ENCODE data around the gene RIPK1.
A peak's percentile ranks its signal among the peaks of the same experiment; 100 is the strongest.

Gene RIPK1

DNA sequence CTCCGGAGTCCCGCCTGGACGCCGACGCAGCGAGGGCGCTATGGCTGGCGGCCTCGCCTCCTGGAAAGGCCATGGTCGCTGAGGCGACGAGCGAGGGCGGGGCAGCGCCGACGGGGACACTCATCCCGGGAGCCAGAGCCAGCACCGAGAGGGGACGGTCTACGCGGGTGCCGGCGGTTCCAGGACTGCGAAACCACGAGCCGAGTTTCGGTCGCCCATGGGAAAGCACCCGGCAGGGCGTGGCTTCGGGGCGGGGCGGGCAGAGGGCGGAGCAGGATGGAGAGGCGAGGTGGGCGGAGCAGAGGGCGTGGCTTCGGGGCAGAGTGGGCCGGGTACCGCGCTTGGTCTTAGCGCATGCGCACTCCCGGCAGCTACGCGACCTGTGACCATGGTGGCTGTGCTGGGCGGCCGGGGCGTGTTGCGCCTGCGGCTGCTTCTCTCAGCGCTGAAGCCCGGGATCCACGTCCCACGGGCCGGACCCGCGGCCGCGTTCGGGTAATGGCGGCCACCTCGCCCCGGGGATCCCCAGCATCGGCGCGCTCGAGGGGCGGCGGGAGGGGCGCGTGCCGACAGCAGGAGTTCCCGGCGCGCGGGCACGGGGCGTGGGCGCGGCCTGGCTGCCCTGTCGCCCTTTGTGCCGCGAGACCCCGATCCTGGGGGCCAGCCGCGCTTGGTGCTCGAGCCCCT is 50.2 kb downstream of the RIPK1 start, which contains the start of gene BPHL:
BPHL (plus strand) TSS at position 359 of the 687 bp plus-strand sequence; CDS start at position 389, 30 bp downstream.
- TF ChIP-seq, protein P1, sequence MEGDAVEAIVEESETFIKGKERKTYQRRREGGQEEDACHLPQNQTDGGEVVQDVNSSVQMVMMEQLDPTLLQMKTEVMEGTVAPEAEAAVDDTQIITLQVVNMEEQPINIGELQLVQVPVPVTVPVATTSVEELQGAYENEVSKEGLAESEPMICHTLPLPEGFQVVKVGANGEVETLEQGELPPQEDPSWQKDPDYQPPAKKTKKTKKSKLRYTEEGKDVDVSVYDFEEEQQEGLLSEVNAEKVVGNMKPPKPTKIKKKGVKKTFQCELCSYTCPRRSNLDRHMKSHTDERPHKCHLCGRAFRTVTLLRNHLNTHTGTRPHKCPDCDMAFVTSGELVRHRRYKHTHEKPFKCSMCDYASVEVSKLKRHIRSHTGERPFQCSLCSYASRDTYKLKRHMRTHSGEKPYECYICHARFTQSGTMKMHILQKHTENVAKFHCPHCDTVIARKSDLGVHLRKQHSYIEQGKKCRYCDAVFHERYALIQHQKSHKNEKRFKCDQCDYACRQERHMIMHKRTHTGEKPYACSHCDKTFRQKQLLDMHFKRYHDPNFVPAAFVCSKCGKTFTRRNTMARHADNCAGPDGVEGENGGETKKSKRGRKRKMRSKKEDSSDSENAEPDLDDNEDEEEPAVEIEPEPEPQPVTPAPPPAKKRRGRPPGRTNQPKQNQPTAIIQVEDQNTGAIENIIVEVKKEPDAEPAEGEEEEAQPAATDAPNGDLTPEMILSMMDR (IDR thresholded peaks at IDR 0.05; ENCODE audit: borderline replicate concordance, control extremely low read depth, extremely low read depth, insufficient read depth, missing control alignments) = no peak
- peak; percentile 100 for DNase-seq (ENCODE audit: low spot score)
- in situ Hi-C loops (cut with MboI; ENCODE audit: low sequenced_read_pairs, unreplicated experiment) = no loop called here

DNA sequence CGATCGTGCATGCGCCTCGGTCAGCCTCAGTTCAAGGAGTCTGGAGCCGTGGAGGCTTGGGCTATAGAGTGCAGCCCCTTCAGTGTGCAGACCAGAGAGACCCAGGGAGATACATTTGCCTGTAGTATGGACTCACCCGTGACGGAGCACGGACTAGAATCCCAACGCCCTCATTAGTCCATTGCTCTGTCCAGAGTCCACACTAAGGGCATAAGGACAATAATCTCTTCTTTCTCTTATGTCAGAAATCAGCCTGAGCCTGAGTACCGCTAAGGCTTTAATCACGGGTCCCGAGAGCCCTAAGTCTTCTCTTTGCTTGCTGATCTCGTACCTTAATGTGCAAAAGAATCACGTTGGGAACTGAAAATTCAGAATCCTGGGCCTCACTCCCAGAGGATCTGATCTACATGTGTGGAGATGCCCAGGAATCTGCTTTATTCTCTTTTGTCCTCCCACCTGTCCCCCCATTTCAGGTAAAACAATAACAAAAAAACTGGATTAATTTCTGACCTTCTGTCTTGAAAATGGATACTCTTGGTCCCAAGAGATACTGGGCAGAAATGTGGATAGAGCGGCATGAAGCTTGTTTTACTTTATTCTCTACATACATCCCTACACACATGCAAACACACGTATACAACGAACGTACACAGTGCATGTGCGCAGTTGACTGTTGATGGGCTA is 50.9 kb downstream of the RIPK1 start:
- in situ Hi-C loops (cut with MboI; ENCODE audit: low sequenced_read_pairs, unreplicated experiment) = no loop called here
- no peak for DNase-seq (ENCODE audit: low spot score)
- TF ChIP-seq, protein P1 (IDR thresholded peaks at IDR 0.05; ENCODE audit: borderline replicate concordance, control extremely low read depth, extremely low read depth, insufficient read depth, missing control alignments) = no peak

DNA sequence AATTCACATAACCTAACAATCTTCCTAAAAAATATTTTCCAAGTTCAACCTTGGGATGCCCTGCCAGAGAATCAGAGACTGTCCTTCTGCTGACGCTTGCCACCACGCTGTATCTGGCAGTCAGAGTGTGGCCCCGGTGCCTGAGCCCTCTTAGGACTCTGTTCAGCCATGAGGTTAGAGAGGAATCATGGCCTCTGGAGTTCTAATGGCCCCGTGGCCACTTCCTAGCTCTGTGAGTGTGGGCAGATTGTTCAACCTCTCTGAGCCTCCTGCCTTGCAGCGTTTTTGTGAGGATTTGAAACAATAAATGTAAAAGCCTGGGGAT is 52.4 kb downstream of the RIPK1 start:
- TF ChIP-seq, protein P1 (IDR thresholded peaks at IDR 0.05; ENCODE audit: borderline replicate concordance, control extremely low read depth, extremely low read depth, insufficient read depth, missing control alignments) = no peak
- no peak for DNase-seq (ENCODE audit: low spot score)
- in situ Hi-C loops (cut with MboI; ENCODE audit: low sequenced_read_pairs, unreplicated experiment) = no loop called here

DNA sequence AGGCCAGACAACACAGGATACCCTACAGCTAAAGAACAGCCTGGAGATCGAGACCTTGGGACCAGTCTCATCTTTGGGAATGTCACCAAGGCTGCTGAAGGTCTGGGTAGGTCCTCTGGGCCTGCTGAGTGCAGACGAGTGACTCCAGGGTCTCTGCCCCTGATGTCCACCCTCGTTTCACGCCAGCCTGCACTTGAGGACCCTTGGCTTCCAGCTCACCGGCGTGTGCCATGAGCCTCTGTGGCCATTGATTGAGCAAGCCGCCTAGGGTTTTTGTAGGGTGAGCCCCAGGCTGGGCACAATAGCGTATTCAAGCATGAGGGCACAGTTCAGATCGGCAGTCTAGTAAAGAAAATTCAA is 54.5 kb downstream of the RIPK1 start:
- DNase-seq (ENCODE audit: low spot score) = no peak
- TF ChIP-seq, protein P1 (IDR thresholded peaks at IDR 0.05; ENCODE audit: borderline replicate concordance, control extremely low read depth, extremely low read depth, insufficient read depth, missing control alignments) = no peak
- in situ Hi-C loops (cut with MboI; ENCODE audit: low sequenced_read_pairs, unreplicated experiment) = no loop called here

DNA sequence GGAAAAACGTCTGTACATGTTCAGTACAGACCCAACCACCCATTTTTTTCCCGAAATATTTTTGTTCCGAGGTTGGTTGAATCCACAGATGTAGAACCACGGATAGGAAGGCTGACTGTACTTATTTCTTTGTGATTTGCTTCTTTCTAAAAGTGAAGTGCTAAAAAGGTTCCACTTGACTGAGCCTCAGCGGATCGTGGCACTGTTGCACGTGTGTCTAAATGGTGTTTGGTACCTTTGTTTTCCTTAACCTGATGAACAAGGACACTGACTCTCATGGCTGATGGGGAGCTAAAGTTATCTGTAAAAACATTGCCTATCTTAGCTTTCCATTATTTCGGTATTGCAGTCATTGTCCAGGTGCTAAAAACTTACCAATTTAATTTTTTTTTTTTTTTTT is 56.4 kb downstream of the RIPK1 start:
- TF ChIP-seq, protein P1 (IDR thresholded peaks at IDR 0.05; ENCODE audit: borderline replicate concordance, control extremely low read depth, extremely low read depth, insufficient read depth, missing control alignments) = no peak
- in situ Hi-C loops (cut with MboI; ENCODE audit: low sequenced_read_pairs, unreplicated experiment) = loop anchor here (5.0 kb wide), 1 partner anchor 128 kb away; no protein-coding TSS in a partner anchor
- DNase-seq (ENCODE audit: low spot score) = no peak

DNA sequence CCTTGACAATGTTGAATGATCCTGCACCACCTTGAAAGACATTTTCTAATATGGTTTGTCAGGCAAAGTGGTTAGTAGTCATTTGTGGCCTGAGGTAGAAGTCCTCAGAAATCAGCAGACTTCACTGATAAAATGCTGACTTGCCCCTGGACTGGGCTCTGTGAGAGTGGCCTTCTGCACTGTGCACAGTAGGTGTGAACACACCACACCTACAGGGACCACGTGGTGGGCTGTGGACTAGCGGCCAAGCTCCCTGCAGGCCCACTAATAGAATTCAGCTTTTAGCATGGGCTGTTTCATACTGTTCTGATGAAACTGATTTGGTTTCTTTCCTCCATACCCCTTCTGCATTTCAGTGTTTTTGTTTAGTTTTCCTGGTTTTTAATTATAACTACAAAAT is 57.5 kb downstream of the RIPK1 start:
- TF ChIP-seq, protein P1 (IDR thresholded peaks at IDR 0.05; ENCODE audit: borderline replicate concordance, control extremely low read depth, extremely low read depth, insufficient read depth, missing control alignments) = no peak
- in situ Hi-C loops (cut with MboI; ENCODE audit: low sequenced_read_pairs, unreplicated experiment) = loop anchor here (5.0 kb wide), 1 partner anchor 126 kb away; no protein-coding TSS in a partner anchor

More for the DNA sequence above, 57.5 kb downstream of the RIPK1 start:
- DNase-seq (ENCODE audit: low spot score) = no peak
